Muscle of arm (tissue), 12 donors: Measurements from ENCODE around the gene CREBZF. TPM values are rescaled to one million over a fixed set of nuclear protein-coding genes. Genes with fewer than 3 reads are reported as not detected.
A peak's percentile ranks its signal among the peaks of the same experiment; 100 is the strongest.
"Not testable (repeated sequence)": the region's sequence is repeated elsewhere in the genome, so short reads cannot be mapped to it uniquely, and the experiment has no call there.

Source experiments
- DNase-seq: peaks from one replicate; pipeline ENCODE4 v3.0.0-alpha.2; 2013
- polyA plus RNA-seq, 12 donors: library from polyadenylated mRNA; unstranded; fragments of 120-200 nt; gene quantifications; one replicate each; pipeline ENCODE4 v1.2.1, GENCODE V29; 2013; ENCODE audit not compliant: insufficient read length in 12 of 12

Gene CREBZF
- polyA plus RNA-seq, 12 donors: 38.9 to 80.0 (median 56.5) TPM; not detected in 1

- DNase-seq: no peak
These were observed 36.1 kb downstream of the CREBZF start for GRCh38 chr11:85628771-85629341.

- peak; percentile 98 for DNase-seq
These were observed 36.7 kb downstream of the CREBZF start, which contains the start of gene TMEM126B for GRCh38 chr11:85627998-85628770. Gene TMEM126B (plus strand): TSS chr11:85628593. CDS start chr11:85628608, 15 bp downstream.

DNA sequence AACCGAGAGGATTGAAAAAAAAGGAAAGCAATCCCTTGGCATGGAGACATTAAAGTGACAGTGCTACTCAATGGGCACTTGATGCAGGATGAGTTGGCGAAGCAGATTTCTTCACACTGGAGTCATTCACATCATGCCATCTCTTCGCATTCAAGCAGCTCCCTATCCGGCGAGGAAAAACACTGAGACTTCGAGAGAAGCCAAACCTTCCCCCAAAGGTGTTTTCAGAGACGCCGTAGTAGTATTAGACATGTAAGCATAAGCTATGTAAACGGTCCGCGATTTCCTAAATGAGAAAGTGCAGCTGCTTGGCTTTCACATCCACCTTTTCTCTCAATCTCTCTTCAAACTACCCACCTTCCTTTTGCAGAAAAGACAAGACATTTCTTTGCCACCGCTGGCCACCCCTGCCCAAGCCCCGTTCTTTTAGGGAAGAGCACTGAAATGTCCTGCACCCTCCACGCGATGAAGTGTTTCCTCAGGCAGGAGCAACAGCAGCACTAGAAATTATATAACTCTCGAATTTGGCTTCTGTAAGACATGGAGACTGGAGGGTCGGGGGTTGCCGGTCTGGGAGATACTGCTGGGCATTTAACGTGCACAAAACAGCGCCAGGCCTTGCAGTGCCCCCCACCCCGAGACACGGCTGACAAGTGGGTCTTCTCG lies 37.5 kb downstream of the CREBZF start, which contains the start of gene DLG2:
TSS of gene DLG2 (minus strand) at position 13 of the 666 bp plus-strand sequence.
- DNase-seq: peak; percentile 62

- no peak for DNase-seq
These were observed 38.4 kb downstream of the CREBZF start for GRCh38 chr11:85626496-85626895.

GRCh38 chr11:85620256-85620655 lies 44.7 kb downstream of the CREBZF start:
- no peak for DNase-seq

- DNase-seq: no peak
These were observed 45.4 kb downstream of the CREBZF start for GRCh38 chr11:85619499-85619898.

DNA sequence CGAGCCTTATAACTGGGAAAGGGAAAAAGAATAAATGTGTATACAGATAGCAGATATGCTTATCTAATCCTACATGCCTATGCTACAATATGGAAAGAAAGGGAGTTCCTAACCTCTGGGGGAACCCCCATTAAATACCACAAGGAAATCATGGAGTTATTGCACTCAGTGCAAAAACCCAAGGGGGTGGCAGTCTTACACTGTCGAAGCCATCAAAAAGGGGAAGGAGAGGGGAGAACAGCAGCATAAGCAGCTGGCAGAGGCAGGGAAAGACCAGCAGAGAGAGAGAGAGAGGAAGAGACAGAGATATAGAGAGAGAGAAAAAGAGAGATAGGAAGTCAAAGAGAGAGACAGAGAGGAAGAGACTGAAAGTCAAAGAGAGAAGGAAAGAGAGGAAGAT lies 53.3 kb downstream of the CREBZF start:
- DNase-seq: not testable (repeated sequence)

Other genes with a start within 250 kb of the CREBZF start
- gene DLG2, start 37.8 kb downstream of the CREBZF start, polyA plus RNA-seq: 10 to 100 TPM in 9 of 12 donors, 1 to 10 TPM in 2, not detected in 1; 8.3 to 18.2 (median 14.0) TPM
- 10 to 100 TPM in 11 of 12 donors, not detected in 1; 34.5 to 55.3 (median 45.6) TPM for gene TMEM126B, start 36.5 kb downstream of the CREBZF start, polyA plus RNA-seq
- 10 to 100 TPM in 11 of 12 donors, not detected in 1; 19.3 to 46.2 (median 39.9) TPM for gene TMEM126A, start 17.2 kb downstream of the CREBZF start, polyA plus RNA-seq
- 1 to 10 TPM in 10 of 12 donors, not detected in 2; 1.6 to 2.5 (median 2.1) TPM for gene CCDC89, start 21.1 kb upstream of the CREBZF start, polyA plus RNA-seq
- gene SYTL2, start 146.0 kb upstream of the CREBZF start, polyA plus RNA-seq: 100 to 1,000 TPM in 5 of 12 donors, 10 to 100 TPM in 6, not detected in 1; 47.7 to 129 (median 85.4) TPM
- gene CCDC83, start 190.3 kb upstream of the CREBZF start, polyA plus RNA-seq: not detected